ENCODE measurements around the gene CEACAM16. TPM values are rescaled to one million over a fixed set of nuclear protein-coding genes. Genes with fewer than 3 reads are reported as not detected.

CEACAM16 gene
- total and polyA plus RNA-seq, 10 donors = not detected

GRCh38 chr19:44738603-44739558 is 39.9 kb downstream of the CEACAM16 start:
- intact Hi-C loops (cut with DNase I; ENCODE audit: low total_unique reads) = no loop called here
- H3K27me3 ChIP-seq (replicated peaks in 1 of 7) = no peaks in the 10 kb centered on the region
- no peaks in the 10 kb centered on the region for H3K36me3 ChIP-seq
- H3K4me1 ChIP-seq = peaks cover 33 to 98% (median 73%) of the 10 kb centered on the region in 6 donors
- DNase-seq = peak; percentile 80
- H3K9me3 ChIP-seq = no peaks in the 10 kb centered on the region
- H3K27ac ChIP-seq = peak overlapping the region in 7 of 8 donors; percentile 3 to 69 (median 29)
- 47 to 57% (median 48%) methylated on average over 11 of the region's 11 CpGs for WGBS, 5 donors
- TF ChIP-seq POLR2A (IDR thresholded peaks at IDR 0.05) (no peak), CTCF (IDR thresholded peaks at IDR 0.05 in 8 of 11, conservative IDR thresholded peaks at IDR 0.05 in 3 of 11) (peak in 1 of 11 experiments; percentile 8), POLR2AphosphoS5 (IDR thresholded peaks at IDR 0.05) (peak in 1 of 3 donors; percentile 14)
- H3K4me3 ChIP-seq = no peak overlapping the region

GRCh38 chr19:44740351-44740824 is 41.4 kb downstream of the CEACAM16 start:
- no peak for DNase-seq
- Histone ChIP-seq H3K9me3 (no peaks in the 10 kb centered on the region), H3K4me1 (peaks cover 44 to 100% (median 87%) of the 10 kb centered on the region in 6 donors), H3K27ac (peak overlapping the region in 5 of 8 donors; percentile 82 to 99 (median 97)), H3K4me3 (no peak overlapping the region), H3K27me3 (replicated peaks in 1 of 7) (no peaks in the 10 kb centered on the region), H3K36me3 (no peaks in the 10 kb centered on the region)
- intact Hi-C loops (cut with DNase I; ENCODE audit: low total_unique reads) = no loop called here
- WGBS, 5 donors = 54 to 71% (median 55%) methylated on average over 3 of the region's 3 CpGs
- TF ChIP-seq POLR2AphosphoS5 (IDR thresholded peaks at IDR 0.05) (no peak), POLR2A (IDR thresholded peaks at IDR 0.05) (no peak), CTCF (IDR thresholded peaks at IDR 0.05 in 8 of 11, conservative IDR thresholded peaks at IDR 0.05 in 3 of 11) (no peak)

- no peaks in the 10 kb centered on the region for H3K36me3 ChIP-seq
- 51 to 65% (median 54%) methylated on average over 6 of the region's 6 CpGs for WGBS, 5 donors
- H3K27ac ChIP-seq = peak overlapping the region; percentile 42 to 99 (median 97)
- no peaks in the 10 kb centered on the region for H3K9me3 ChIP-seq
- intact Hi-C loops (cut with DNase I; ENCODE audit: low total_unique reads) = no loop called here
- peaks cover 44 to 100% (median 88%) of the 10 kb centered on the region in 6 donors for H3K4me1 ChIP-seq
- TF ChIP-seq POLR2AphosphoS5 (IDR thresholded peaks at IDR 0.05) (no peak), CTCF (IDR thresholded peaks at IDR 0.05 in 8 of 11, conservative IDR thresholded peaks at IDR 0.05 in 3 of 11) (no peak)
- no peak for DNase-seq
- no peaks in the 10 kb centered on the region for H3K27me3 ChIP-seq (replicated peaks in 1 of 7)
- H3K4me3 ChIP-seq = peak overlapping the region in 1 of 8 donors; percentile 30
Measured at GRCh38 chr19:44741258-44741731, 42.3 kb downstream of the CEACAM16 start.

GRCh38 chr19:44741841-44742329 is 42.9 kb downstream of the CEACAM16 start:
- TF ChIP-seq CTCF (IDR thresholded peaks at IDR 0.05 in 8 of 11, conservative IDR thresholded peaks at IDR 0.05 in 3 of 11) (no peak), POLR2AphosphoS5 (IDR thresholded peaks at IDR 0.05) (peak; percentile 94 to 95 (median 94))
- peak; percentile 94 for DNase-seq
- intact Hi-C loops (cut with DNase I; ENCODE audit: low total_unique reads) = no loop called here
- WGBS, 5 donors = 7 to 27% (median 17%) methylated on average over 6 to 13 of the region's 13 CpGs
- Histone ChIP-seq H3K27ac (peak overlapping the region; percentile 75 to 99 (median 97)), H3K4me3 (peak overlapping the region in 1 of 8 donors; percentile 30), H3K27me3 (replicated peaks in 1 of 7) (no peaks in the 10 kb centered on the region), H3K9me3 (no peaks in the 10 kb centered on the region), H3K36me3 (no peaks in the 10 kb centered on the region), H3K4me1 (peaks cover 49 to 100% (median 88%) of the 10 kb centered on the region in 6 donors)
